Trophoblast cell (in vitro differentiated cells and primary cell): ENCODE measurements around the gene ZNF48.
A peak's percentile ranks its signal among the peaks of the same experiment; 100 is the strongest.

Source experiments
- DNase-seq, 2 donors: peaks; one replicate each; pipeline ENCODE4 v3.0.0-alpha.2; 2016
- H2AFZ ChIP-seq: 2 replicates; pipeline ENCODE4 v1.6.1; 2013; ENCODE audit warnings: low read length, moderate library complexity, mild to moderate bottlenecking; ENCODE audit not compliant: insufficient read depth, poor library complexity
- H2AK5ac ChIP-seq: 2 replicates; pipeline ENCODE4 v1.6.1; 2013; ENCODE audit warnings: mild to moderate bottlenecking, low read length
- H2BK120ac ChIP-seq: 2 replicates; pipeline ENCODE4 v1.6.1; 2013; ENCODE audit warnings: low read length, mild to moderate bottlenecking, moderate library complexity; ENCODE audit not compliant: insufficient read depth, poor library complexity
- H2BK12ac ChIP-seq: 2 replicates; pipeline ENCODE4 v1.6.1; 2013; ENCODE audit warnings: mild to moderate bottlenecking, low read length, moderate library complexity
- H2BK5ac ChIP-seq: 2 replicates; pipeline ENCODE4 v1.6.1; 2013; ENCODE audit warnings: low read length, low read depth, moderate library complexity, mild to moderate bottlenecking; ENCODE audit not compliant: poor library complexity
- H3K14ac ChIP-seq: 2 replicates; pipeline ENCODE4 v1.6.1; 2013; ENCODE audit warnings: mild to moderate bottlenecking, low read length
- H3K18ac ChIP-seq: 2 replicates; pipeline ENCODE4 v1.6.1; 2013; ENCODE audit warnings: mild to moderate bottlenecking, low read length
- H3K23ac ChIP-seq: 2 replicates; pipeline ENCODE4 v1.6.1; 2013; ENCODE audit warnings: low read length
- H3K27ac ChIP-seq: 2 replicates; pipeline ENCODE4 v1.5.1; 2013; ENCODE audit warnings: low read depth, mild to moderate bottlenecking, inconsistent platforms, low read length, moderate library complexity
- H3K27me3 ChIP-seq: 2 replicates; pipeline ENCODE4 v1.6.1; 2013; ENCODE audit warnings: inconsistent platforms, mild to moderate bottlenecking, low read length, moderate library complexity; ENCODE audit not compliant: insufficient read depth
- H3K36me3 ChIP-seq, 2 experiments: 1 replicate in 1 of 2; 2 replicates in 1 of 2; pipeline ENCODE4 v1.6.1; 2013; ENCODE audit warnings: low read length in 2 of 2, mild to moderate bottlenecking in 2 of 2, moderate library complexity in 1 of 2; ENCODE audit not compliant: insufficient read depth in 2 of 2, control insufficient read depth in 1 of 2
- H3K4ac ChIP-seq: 2 replicates; pipeline ENCODE4 v1.6.1; 2013; ENCODE audit warnings: low read depth, mild to moderate bottlenecking, low read length, moderate library complexity
- H3K4me1 ChIP-seq, 2 experiments: 1 replicate in 1 of 2; 2 replicates in 1 of 2; pipeline ENCODE4 v1.6.1; 2013; ENCODE audit warnings: low read length in 2 of 2, mild to moderate bottlenecking in 2 of 2, moderate library complexity in 1 of 2; ENCODE audit not compliant: insufficient read depth in 2 of 2, control insufficient read depth in 1 of 2
- H3K4me2 ChIP-seq: 2 replicates; pipeline ENCODE4 v1.6.1; 2013; ENCODE audit warnings: inconsistent platforms, mild to moderate bottlenecking, low read length, moderate library complexity
- H3K4me3 ChIP-seq: 2 replicates; pipeline ENCODE4 v1.5.1; 2013; ENCODE audit warnings: mild to moderate bottlenecking, low read depth, low read length, inconsistent platforms
- H3K79me1 ChIP-seq: one replicate; pipeline ENCODE4 v1.6.1; 2013; ENCODE audit warnings: low read length
- H3K79me2 ChIP-seq: 2 replicates; pipeline ENCODE4 v1.6.1; 2013; ENCODE audit warnings: low read length, mild to moderate bottlenecking; ENCODE audit not compliant: control insufficient read depth, insufficient read depth, poor library complexity
- H3K9ac ChIP-seq: 2 replicates; pipeline ENCODE4 v1.6.1; 2013; ENCODE audit warnings: mild to moderate bottlenecking, low read length
- H3K9me3 ChIP-seq: 2 replicates; pipeline ENCODE4 v1.6.1; 2013; ENCODE audit warnings: low read depth, mild to moderate bottlenecking, control low read depth, inconsistent platforms, low read length; ENCODE audit not compliant: insufficient read depth
- H4K12ac ChIP-seq: 2 replicates; pipeline ENCODE4 v1.6.1; 2013; ENCODE audit warnings: low read depth, mild to moderate bottlenecking, low read length, moderate library complexity
- H4K8ac ChIP-seq: 2 replicates; pipeline ENCODE4 v1.6.1; 2013; ENCODE audit warnings: low read depth, mild to moderate bottlenecking, low read length, moderate library complexity
- H4K91ac ChIP-seq: one replicate; pipeline ENCODE4 v1.6.1; 2013; ENCODE audit warnings: low read depth, mild to moderate bottlenecking, low read length, moderate library complexity
- WGBS: extraction: QIAGEN DNeasy Blood & Tissue Kit; methylation state at CpG from one replicate; pipeline ENCODE4 v1.1.7; 2013; ENCODE audit warnings: missing lambda C conversion rate; ENCODE audit not compliant: insufficient read length, insufficient coverage; ENCODE audit errors: extremely low coverage; 5-methylcytosine and 5-hydroxymethylcytosine counted together

ZNF48 gene

DNA sequence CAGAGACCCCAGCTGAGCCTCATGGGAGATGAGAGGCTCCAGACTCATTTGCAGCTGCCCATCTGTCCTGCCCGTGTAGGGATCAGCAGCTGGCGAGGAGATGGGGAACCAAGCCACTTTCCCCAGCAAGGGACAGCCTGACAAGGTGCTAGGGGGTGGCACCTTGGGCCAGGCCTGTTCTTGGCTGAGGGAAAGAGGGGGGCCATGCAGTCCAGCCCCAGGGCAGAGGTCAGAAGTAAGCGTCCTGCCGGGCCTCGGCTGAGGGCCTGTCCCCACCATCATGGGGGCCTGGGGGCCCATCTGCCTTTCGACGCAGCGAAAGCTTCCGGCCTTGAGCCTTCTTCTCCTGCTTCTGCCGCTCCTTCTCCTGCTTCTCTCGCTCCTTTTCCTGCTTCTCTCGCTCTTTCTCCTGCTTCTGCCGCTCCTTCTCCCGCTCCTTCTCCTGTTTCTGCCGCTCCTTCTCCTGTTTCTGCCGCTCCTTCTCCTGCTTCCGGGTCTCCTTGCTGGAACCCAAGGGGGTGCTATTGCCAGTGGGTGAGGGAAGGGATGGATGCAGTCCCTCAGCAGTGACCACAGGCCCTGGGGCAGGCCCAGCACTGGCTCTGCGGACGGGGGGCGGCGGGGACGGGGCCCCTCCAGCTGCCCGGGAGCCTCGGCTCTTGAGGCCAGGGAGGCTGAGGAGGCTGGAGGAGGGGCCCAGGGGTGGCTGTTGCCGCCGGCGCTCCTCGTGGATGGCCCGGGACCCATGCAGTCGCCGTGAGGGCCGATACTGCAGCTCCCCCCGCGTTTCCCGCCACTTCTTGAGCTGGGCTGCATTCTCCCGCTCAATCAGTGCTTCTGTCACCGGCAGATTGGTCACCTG lies 37.3 kb upstream of the ZNF48 start:
- H2BK5ac ChIP-seq = peak overlapping the region; percentile 5
- WGBS = no CpG with 5 or more reads among the region's 37 CpGs

DNA sequence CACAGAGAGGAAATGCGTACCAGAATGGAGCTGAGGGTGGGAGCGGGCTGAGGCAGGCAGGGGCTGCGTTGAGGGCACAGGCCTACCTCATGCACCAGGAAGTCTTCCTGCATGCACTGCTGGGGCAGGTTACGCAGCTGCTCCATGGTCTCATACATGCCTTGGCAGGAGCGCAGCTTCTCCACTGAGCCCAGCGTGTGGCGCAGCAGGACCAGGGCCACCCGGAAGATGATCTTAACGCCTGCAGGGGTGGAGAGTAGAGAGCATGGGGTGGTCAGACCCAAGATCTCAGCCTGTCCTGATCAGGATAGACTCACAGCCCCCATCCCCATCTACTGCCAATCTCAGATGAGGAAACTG lies 36.7 kb upstream of the ZNF48 start:
- Histone ChIP-seq H3K27ac (no peak overlapping the region), H3K18ac (no peak overlapping the region), H3K79me2 (peaks cover 10% of the 10 kb centered on the region), H4K91ac (no peak overlapping the region), H2AFZ (no peak overlapping the region), H2BK12ac (no peak overlapping the region), H2BK120ac (no peak overlapping the region), H2AK5ac (no peak overlapping the region), H3K4me3 (peak overlapping the region; percentile 6), H4K12ac (no peak overlapping the region), H3K9me3 (no peaks in the 10 kb centered on the region), H3K14ac (no peak overlapping the region), H3K4me1 (peaks cover 19 to 20% of the 10 kb centered on the region in 2 experiments), H3K4me2 (no peak overlapping the region), H3K4ac (no peak overlapping the region), H2BK5ac (no peak overlapping the region), H3K27me3 (no peaks in the 10 kb centered on the region), H3K79me1 (peaks cover 15% of the 10 kb centered on the region), H3K36me3 (peaks cover 38 to 46% of the 10 kb centered on the region in 2 experiments), H3K9ac (no peak overlapping the region), H4K8ac (no peak overlapping the region), H3K23ac (no peak overlapping the region)
- no peak for DNase-seq
- no CpG with 5 or more reads among the region's 9 CpGs for WGBS

More for the DNA sequence above, 37.3 kb upstream of the ZNF48 start:
- H2AK5ac ChIP-seq = no peak overlapping the region
- H3K18ac ChIP-seq = no peak overlapping the region
- H3K4me3 ChIP-seq = peak overlapping the region; percentile 6
- peaks cover 15% of the 10 kb centered on the region for H3K79me1 ChIP-seq
- no peak overlapping the region for H2BK120ac ChIP-seq
- H3K36me3 ChIP-seq = peaks cover 45 to 53% of the 10 kb centered on the region in 2 experiments
- DNase-seq = no peak
- peaks cover 10% of the 10 kb centered on the region for H3K79me2 ChIP-seq
- no peak overlapping the region for H2AFZ ChIP-seq
- H4K91ac ChIP-seq = no peak overlapping the region
- H3K23ac ChIP-seq = no peak overlapping the region
- H3K27ac ChIP-seq = peak overlapping the region; percentile 1
- H3K4me2 ChIP-seq = no peak overlapping the region
- H3K4me1 ChIP-seq = peaks cover 19 to 20% of the 10 kb centered on the region in 2 experiments
- no peaks in the 10 kb centered on the region for H3K27me3 ChIP-seq
- peak overlapping the region; percentile 1 for H3K14ac ChIP-seq
- no peaks in the 10 kb centered on the region for H3K9me3 ChIP-seq
- no peak overlapping the region for H3K4ac ChIP-seq
- peak overlapping the region; percentile 8 for H4K8ac ChIP-seq
- peak overlapping the region; percentile 3 for H4K12ac ChIP-seq
- H3K9ac ChIP-seq = no peak overlapping the region
- H2BK12ac ChIP-seq = peak overlapping the region; percentile 19

DNA sequence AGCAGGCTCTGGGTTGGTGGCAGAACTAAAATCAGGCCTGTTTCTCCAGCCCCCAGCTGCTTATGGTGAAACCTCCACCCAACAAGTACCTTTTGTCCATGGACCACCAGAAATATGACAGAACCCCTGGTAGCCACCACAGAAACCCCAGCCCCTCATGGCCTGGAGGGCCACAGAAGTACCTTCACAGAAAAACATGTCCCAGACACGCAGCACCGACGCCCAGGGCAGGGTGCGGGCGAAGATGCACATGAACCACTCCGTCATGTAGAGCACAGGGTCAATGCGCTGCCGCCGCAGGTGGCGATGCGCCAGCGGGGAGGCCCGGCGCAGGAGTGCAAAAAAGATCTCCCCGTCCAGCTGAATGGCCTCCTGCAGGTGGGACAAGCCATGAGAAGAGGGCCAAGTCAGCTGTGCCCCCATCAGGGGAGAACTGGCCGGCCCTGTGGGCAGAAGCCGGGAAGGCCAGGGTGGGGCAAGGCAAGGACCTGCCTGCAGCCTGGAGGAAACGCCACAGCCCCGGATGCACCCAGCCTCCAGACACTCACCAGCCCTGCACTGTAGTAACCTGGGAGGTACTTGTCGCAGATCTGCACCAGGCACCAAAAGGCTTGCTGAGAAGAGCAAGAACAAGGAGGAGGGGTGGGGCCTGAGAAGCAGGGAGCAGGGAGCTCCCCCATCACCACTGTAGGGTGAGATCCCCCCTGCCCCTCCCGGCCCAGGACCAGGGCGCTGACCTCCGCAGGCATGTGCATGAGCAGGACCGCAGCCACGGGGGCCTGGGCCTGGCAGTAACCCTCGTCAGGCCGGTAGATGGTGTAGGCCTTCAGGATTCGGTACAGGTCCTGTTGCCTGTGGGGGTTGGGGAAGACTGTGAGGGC lies 36.0 kb upstream of the ZNF48 start:
- no peak for DNase-seq
- no peak overlapping the region for H2BK5ac ChIP-seq
- H3K27me3 ChIP-seq = no peaks in the 10 kb centered on the region
- no peak overlapping the region for H3K4ac ChIP-seq
- no peak overlapping the region for H4K8ac ChIP-seq
- peaks cover 36 to 41% of the 10 kb centered on the region in 2 experiments for H3K36me3 ChIP-seq
- WGBS = no CpG with 5 or more reads among the region's 28 CpGs
- H3K4me1 ChIP-seq = peaks cover 15 to 20% of the 10 kb centered on the region in 2 experiments
- H3K79me2 ChIP-seq = peaks cover 10% of the 10 kb centered on the region
- H4K91ac ChIP-seq = no peak overlapping the region
- no peak overlapping the region for H2BK120ac ChIP-seq
- H4K12ac ChIP-seq = peak overlapping the region; percentile 22
- H3K79me1 ChIP-seq = peaks cover 15% of the 10 kb centered on the region
- H3K14ac ChIP-seq = no peak overlapping the region
- H3K4me3 ChIP-seq = no peak overlapping the region
- H2BK12ac ChIP-seq = no peak overlapping the region
- H3K4me2 ChIP-seq = no peak overlapping the region
- H2AFZ ChIP-seq = no peak overlapping the region
- H3K18ac ChIP-seq = no peak overlapping the region
- no peak overlapping the region for H3K9ac ChIP-seq
- H3K23ac ChIP-seq = no peak overlapping the region
- H2AK5ac ChIP-seq = no peak overlapping the region
- H3K9me3 ChIP-seq = no peaks in the 10 kb centered on the region
- H3K27ac ChIP-seq = peak overlapping the region; percentile 45

DNA sequence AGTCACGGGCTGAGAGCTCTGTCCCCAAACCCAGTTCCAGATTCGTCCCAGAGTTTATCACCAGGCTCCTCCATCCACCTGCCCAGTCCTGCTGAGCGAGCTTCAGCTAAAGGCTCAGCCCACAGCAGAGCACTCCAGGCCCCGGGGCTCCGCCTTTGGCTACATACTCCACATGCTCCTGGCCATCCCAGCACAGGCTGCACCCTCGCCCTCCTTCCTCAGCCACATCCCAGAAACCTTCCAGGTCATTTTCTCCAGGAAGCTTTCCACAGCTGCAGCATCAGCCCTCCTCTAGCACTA lies 35.4 kb upstream of the ZNF48 start:
- WGBS = no CpG with 5 or more reads among the region's 6 CpGs
- H4K91ac ChIP-seq = no peak overlapping the region
- no peak overlapping the region for H3K4ac ChIP-seq
- no peak overlapping the region for H3K23ac ChIP-seq
- no peak overlapping the region for H4K12ac ChIP-seq
- no peaks in the 10 kb centered on the region for H3K9me3 ChIP-seq
- H2BK5ac ChIP-seq = no peak overlapping the region
- H3K9ac ChIP-seq = no peak overlapping the region
- H3K18ac ChIP-seq = no peak overlapping the region
- no peak overlapping the region for H2BK12ac ChIP-seq
- H4K8ac ChIP-seq = no peak overlapping the region
- no peak overlapping the region for H3K27ac ChIP-seq
- no peak overlapping the region for H2AFZ ChIP-seq
- peak; percentile 94 to 96 for DNase-seq
- H2AK5ac ChIP-seq = no peak overlapping the region
- H3K36me3 ChIP-seq = peaks cover 41 to 45% of the 10 kb centered on the region in 2 experiments
- H3K79me1 ChIP-seq = peaks cover 12% of the 10 kb centered on the region
- H3K4me1 ChIP-seq = peaks cover 15 to 20% of the 10 kb centered on the region in 2 experiments
- H3K27me3 ChIP-seq = no peaks in the 10 kb centered on the region
- no peak overlapping the region for H2BK120ac ChIP-seq
- no peak overlapping the region for H3K14ac ChIP-seq
- H3K4me2 ChIP-seq = no peak overlapping the region
- H3K79me2 ChIP-seq = peaks cover 5% of the 10 kb centered on the region
- no peak overlapping the region for H3K4me3 ChIP-seq
